HEK293T (cell line): Measurements from ENCODE around the gene LMTK3.
"Not testable (repeated sequence)": the region's sequence is repeated elsewhere in the genome, so short reads cannot be mapped to it uniquely, and the experiment has no call there.

Source experiments
- CTCF ChIA-PET: fragments of 350-600 bp; formaldehyde crosslinking; extraction: SDS; loops from one replicate; lab custom pipeline; 2021; ENCODE audit warnings: antibody characterized with exemption, inconsistent platforms; lab: Yijun Ruan, JAX
- POLR2A ChIA-PET: fragments of 350-600 bp; formaldehyde crosslinking; extraction: SDS; loops from one replicate; lab custom pipeline; 2020; ENCODE audit warnings: antibody characterized with exemption, inconsistent platforms; lab: Yijun Ruan, JAX
- DNase-seq: peaks from one replicate; pipeline ENCODE4 v3.0.0; 2012; ENCODE audit warnings: mixed read lengths; ENCODE audit errors: extremely low spot score
- ARNT ChIP-seq: fragments of 450-650 bp; IDR thresholded peaks from 2 replicates; pipeline ENCODE4 v1.6.1; 2017; ENCODE audit warnings: mild to moderate bottlenecking
- BHLHE40 ChIP-seq: fragments of 450-650 bp; IDR thresholded peaks from 2 replicates; pipeline ENCODE4 v1.6.1; 2016; ENCODE audit warnings: mild to moderate bottlenecking, moderate library complexity, borderline replicate concordance
- CTBP1 ChIP-seq: fragments of 450-650 bp; IDR thresholded peaks from 2 replicates; pipeline ENCODE4 v1.6.1; 2016; ENCODE audit warnings: borderline replicate concordance
- ELF4 ChIP-seq: fragments of 450-650 bp; IDR thresholded peaks from 2 replicates; pipeline ENCODE4 v1.6.1; 2017; ENCODE audit warnings: antibody characterized with exemption
- FOXA1 ChIP-seq: fragments of 450-650 bp; IDR thresholded peaks from 2 replicates; pipeline ENCODE4 v1.6.1; 2016; ENCODE audit warnings: mild to moderate bottlenecking
- FOXK2 ChIP-seq: fragments of 450-650 bp; IDR thresholded peaks from 2 replicates; pipeline ENCODE4 v1.6.1; 2016; ENCODE audit warnings: mild to moderate bottlenecking
- FOXM1 ChIP-seq: fragments of 450-650 bp; IDR thresholded peaks from 2 replicates; pipeline ENCODE4 v1.6.1; 2017; ENCODE audit warnings: mild to moderate bottlenecking, borderline replicate concordance
- HDGF ChIP-seq: fragments of 450-650 bp; IDR thresholded peaks from 2 replicates; pipeline ENCODE4 v1.6.1; 2017; ENCODE audit warnings: antibody characterized with exemption, borderline replicate concordance
- L3MBTL2 ChIP-seq: fragments of 450-650 bp; conservative IDR thresholded peaks from 2 replicates; pipeline ENCODE4 v1.6.1; 2016; ENCODE audit warnings: mild to moderate bottlenecking
- LEF1 ChIP-seq: fragments of 450-650 bp; IDR thresholded peaks from 2 replicates; pipeline ENCODE4 v1.6.1; 2017; ENCODE audit warnings: mild to moderate bottlenecking, borderline replicate concordance
- NFRKB ChIP-seq: fragments of 450-650 bp; IDR thresholded peaks from 2 replicates; pipeline ENCODE4 v1.6.1; 2016; ENCODE audit warnings: mild to moderate bottlenecking, moderate library complexity
- PKNOX1 ChIP-seq: fragments of 450-650 bp; IDR thresholded peaks from 2 replicates; pipeline ENCODE4 v1.6.1; 2016
- SP1 ChIP-seq: fragments of 450-650 bp; IDR thresholded peaks from 2 replicates; pipeline ENCODE4 v1.6.1; 2017
- SUZ12 ChIP-seq: fragments of 450-650 bp; IDR thresholded peaks from 2 replicates; pipeline ENCODE4 v1.6.1; 2016; ENCODE audit warnings: mild to moderate bottlenecking
- TARDBP ChIP-seq: fragments of 450-650 bp; IDR thresholded peaks from 2 replicates; pipeline ENCODE4 v1.6.1; 2016
- ZNF384 ChIP-seq: fragments of 450-650 bp; IDR thresholded peaks from 2 replicates; pipeline ENCODE4 v1.6.1; 2016

The LMTK3 gene

GRCh38 chr19:48491793-48492123, 19.9 kb downstream of the LMTK3 start:
- TF ChIP-seq L3MBTL2 (no peak), TARDBP (no peak), BHLHE40 (no peak), SP1 (no peak), FOXA1 (no peak), CTBP1 (no peak), SUZ12 (no peak), FOXK2 (no peak), ARNT (no peak)
- POLR2A ChIA-PET, result no interaction called here
- no peak for DNase-seq
- CTCF ChIA-PET, result no interaction called here

DNA sequence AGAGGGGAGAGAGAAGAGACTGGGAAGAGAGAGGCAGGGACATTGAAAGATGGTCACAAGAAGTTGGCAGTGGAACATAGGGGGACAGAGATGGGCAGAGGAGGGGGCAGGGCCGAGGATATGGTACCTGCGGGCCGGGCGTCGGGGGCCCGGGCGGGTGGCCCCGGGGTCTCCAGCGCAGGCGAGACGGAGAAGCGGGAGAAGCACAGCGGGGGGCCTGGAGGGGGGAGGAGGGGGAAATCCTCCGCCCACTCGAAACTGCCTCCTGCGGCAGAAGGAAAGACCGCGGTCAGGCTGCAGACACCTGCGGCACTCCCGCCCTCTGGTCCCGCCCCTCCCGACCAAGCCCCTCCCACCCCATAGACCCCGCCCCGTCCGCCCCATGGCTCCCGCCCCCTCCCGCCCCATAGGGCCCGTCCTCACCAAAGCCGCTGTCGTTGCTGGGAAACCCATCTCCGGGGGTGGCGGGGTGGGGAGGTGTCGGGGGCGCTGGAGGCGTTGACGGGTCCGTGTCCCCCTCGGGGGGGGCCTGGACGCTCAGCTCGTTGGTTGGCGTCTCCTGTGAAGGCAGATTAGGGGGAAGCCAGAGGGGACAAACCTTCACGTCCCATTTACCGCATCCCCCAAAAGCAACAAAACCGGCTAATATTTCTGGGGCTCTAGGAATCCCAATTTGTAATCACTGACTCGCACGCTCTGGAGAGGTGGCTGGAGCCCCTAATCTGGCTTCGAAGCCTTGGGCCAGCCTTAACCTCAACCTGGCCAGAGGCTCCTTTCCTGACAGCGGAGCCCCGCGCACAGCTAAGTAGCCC, 20.4 kb downstream of the LMTK3 start:
- no peak for TF ChIP-seq NFRKB
- TF ChIP-seq HDGF, result no peak
- TF ChIP-seq ELF4, result no peak
- TF ChIP-seq FOXM1, result no peak
- no peak for TF ChIP-seq SUZ12
- no peak for TF ChIP-seq TARDBP
- TF ChIP-seq FOXA1, result no peak
- no peak for TF ChIP-seq ZNF384
- no peak for TF ChIP-seq ARNT
- POLR2A ChIA-PET, result interaction anchor here (1.2 to 1.5 kb wide), 2 partner anchors 14 to 93 kb away, joined by 3 to 5 read pairs; no protein-coding TSS in a partner anchor
- CTCF ChIA-PET, result interaction anchor here (2.1 kb wide), 1 partner anchor 93 kb away, joined by 14 read pairs; no protein-coding TSS in a partner anchor
- DNase-seq, result peak; percentile 82

GRCh38 chr19:48489608-48490216, 21.9 kb downstream of the LMTK3 start:
- peak; percentile 77 for DNase-seq
- CTCF ChIA-PET, result interaction anchor here (0.5 to 2.1 kb wide), 8 partner anchors 11 to 422 kb away, joined by 3 to 14 read pairs (median 4); no protein-coding TSS in a partner anchor
- TF ChIP-seq SUZ12, result no peak
- TF ChIP-seq HDGF, result no peak
- TF ChIP-seq ARNT, result no peak
- no peak for TF ChIP-seq FOXA1
- no peak for TF ChIP-seq FOXK2
- POLR2A ChIA-PET, result interaction anchor here (0.9 to 1.5 kb wide), 2 partner anchors 16 to 20 kb away, joined by 3 to 5 read pairs; no protein-coding TSS in a partner anchor

- DNase-seq, POLR2A ChIA-PET: not testable (repeated sequence)
- CTCF ChIA-PET, result interaction anchor here (1.0 kb wide), 1 partner anchor 96 kb away, joined by 5 read pairs; no protein-coding TSS in a partner anchor
Observed at GRCh38 chr19:48488478-48488877, 23.2 kb downstream of the LMTK3 start.

- no peak for DNase-seq
- ChIA-PET CTCF (interaction anchor here (1.0 kb wide), 1 partner anchor 96 kb away, joined by 5 read pairs; no protein-coding TSS in a partner anchor), POLR2A (interaction anchor here (1.0 kb wide), 1 partner anchor 15 kb away, joined by 3 read pairs; no protein-coding TSS in a partner anchor)
- no peak for TF ChIP-seq ELF4
- no peak for TF ChIP-seq ZNF384
- no peak for TF ChIP-seq TARDBP
- no peak for TF ChIP-seq LEF1
- TF ChIP-seq FOXA1, result no peak
- no peak for TF ChIP-seq PKNOX1
- TF ChIP-seq SP1, result no peak
- TF ChIP-seq L3MBTL2, result no peak
- no peak for TF ChIP-seq HDGF
- TF ChIP-seq ARNT, result no peak
- TF ChIP-seq NFRKB, result no peak
- no peak for TF ChIP-seq BHLHE40
- TF ChIP-seq FOXK2, result no peak
- no peak for TF ChIP-seq FOXM1
- TF ChIP-seq CTBP1, result no peak
- TF ChIP-seq SUZ12, result no peak
Observed at GRCh38 chr19:48487948-48488347, 23.7 kb downstream of the LMTK3 start.

- TF ChIP-seq SUZ12, result no peak
- TF ChIP-seq ELF4, result no peak
- TF ChIP-seq TARDBP, result no peak
- TF ChIP-seq LEF1, result no peak
- no peak for TF ChIP-seq FOXM1
- no peak for TF ChIP-seq NFRKB
- no peak for TF ChIP-seq SP1
- CTCF ChIA-PET, result interaction anchor here (1.0 kb wide), 1 partner anchor 97 kb away, joined by 5 read pairs; no protein-coding TSS in a partner anchor
- POLR2A ChIA-PET, result interaction anchor here (1.0 kb wide), 1 partner anchor 15 kb away, joined by 3 read pairs; no protein-coding TSS in a partner anchor
- DNase-seq, result no peak
Observed at GRCh38 chr19:48487544-48487943, 24.1 kb downstream of the LMTK3 start.

- CTCF ChIA-PET, DNase-seq: not testable (repeated sequence)
- POLR2A ChIA-PET, result interaction anchor here (1.0 kb wide), 1 partner anchor 14 kb away, joined by 3 read pairs; no protein-coding TSS in a partner anchor
Observed at GRCh38 chr19:48486706-48487105, 24.9 kb downstream of the LMTK3 start.
